ENCODE results near the gene ITPR2.

The ITPR2 gene

DNA sequence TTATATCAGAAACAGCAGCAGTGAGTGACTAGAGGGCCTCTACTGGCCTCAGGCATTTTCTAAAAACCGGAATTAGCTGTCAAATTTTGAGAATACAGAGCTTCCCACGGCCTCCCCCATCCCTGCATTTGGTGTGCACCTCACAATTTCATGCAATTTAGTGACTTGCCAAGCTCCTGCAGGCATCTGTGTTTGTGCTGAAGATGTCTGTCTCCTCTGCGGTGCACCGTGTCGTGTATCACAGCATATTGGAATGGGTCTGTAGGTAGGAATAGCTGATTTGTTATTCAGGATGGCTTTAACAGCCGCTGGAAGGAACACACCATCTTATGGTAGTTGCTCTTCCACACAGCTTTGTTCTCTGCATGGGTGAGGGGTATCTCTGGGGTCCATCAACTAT, 497.3 kb downstream of the ITPR2 start:
- H3K4me3 ChIP-seq (ENCODE audit: control insufficient read depth, low read depth, low read length): no peak overlapping the region
- TF ChIP-seq, protein P1, sequence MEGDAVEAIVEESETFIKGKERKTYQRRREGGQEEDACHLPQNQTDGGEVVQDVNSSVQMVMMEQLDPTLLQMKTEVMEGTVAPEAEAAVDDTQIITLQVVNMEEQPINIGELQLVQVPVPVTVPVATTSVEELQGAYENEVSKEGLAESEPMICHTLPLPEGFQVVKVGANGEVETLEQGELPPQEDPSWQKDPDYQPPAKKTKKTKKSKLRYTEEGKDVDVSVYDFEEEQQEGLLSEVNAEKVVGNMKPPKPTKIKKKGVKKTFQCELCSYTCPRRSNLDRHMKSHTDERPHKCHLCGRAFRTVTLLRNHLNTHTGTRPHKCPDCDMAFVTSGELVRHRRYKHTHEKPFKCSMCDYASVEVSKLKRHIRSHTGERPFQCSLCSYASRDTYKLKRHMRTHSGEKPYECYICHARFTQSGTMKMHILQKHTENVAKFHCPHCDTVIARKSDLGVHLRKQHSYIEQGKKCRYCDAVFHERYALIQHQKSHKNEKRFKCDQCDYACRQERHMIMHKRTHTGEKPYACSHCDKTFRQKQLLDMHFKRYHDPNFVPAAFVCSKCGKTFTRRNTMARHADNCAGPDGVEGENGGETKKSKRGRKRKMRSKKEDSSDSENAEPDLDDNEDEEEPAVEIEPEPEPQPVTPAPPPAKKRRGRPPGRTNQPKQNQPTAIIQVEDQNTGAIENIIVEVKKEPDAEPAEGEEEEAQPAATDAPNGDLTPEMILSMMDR (conservative IDR thresholded peaks at IDR 0.05; ENCODE audit: control insufficient read depth, insufficient read depth, low read depth, low read length): no peak
- no peak for DNase-seq (ENCODE audit: low read depth)

DNA sequence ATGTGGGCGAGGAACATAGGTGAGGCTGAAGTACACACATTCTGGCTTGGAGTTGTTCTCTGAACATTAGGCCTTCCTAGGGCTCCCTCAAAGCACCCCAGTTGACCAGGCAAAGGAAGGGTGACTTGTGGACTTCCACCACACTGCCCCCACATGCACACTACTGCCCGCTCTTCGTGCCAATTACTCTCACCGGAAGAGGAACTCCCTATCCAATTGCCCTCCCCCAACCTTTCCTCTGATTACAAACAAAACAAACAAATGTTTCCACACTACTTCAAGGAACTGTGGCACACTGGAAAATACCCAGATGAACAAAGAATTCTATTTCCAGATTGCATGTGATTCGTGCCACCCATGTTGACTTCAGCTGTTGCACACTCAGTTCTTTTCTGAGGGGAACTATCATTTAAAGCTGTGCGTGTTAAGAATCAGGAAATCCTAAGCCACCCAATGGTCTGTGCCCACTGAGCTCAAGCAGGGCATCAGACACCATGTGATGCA, 498.3 kb downstream of the ITPR2 start:
- no peak for DNase-seq (ENCODE audit: low read depth)
- TF ChIP-seq, protein P1 (conservative IDR thresholded peaks at IDR 0.05; ENCODE audit: control insufficient read depth, insufficient read depth, low read depth, low read length): no peak
- H3K4me3 ChIP-seq (ENCODE audit: control insufficient read depth, low read depth, low read length): no peak overlapping the region

DNA sequence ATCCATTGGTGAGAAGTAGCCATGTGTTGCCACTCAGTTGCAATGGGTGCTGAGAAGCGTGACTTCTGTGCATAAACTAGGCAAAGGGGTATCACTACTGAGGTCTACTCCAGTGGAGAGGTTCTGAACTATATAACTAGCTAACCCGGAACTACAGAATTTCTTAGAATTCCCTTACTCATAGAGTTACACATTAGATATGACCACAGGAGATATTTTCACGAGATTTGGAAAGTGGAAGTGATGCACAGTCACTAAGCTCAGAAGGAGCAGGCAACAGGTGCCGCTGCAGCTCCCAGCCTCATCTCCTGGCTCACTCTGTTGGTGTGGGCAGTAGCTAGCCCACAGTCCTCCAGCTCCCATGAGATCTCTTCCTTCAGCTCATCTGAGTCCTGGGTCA, 501.0 kb downstream of the ITPR2 start:
- no peak for DNase-seq (ENCODE audit: low read depth)
- TF ChIP-seq, protein P1 (conservative IDR thresholded peaks at IDR 0.05; ENCODE audit: control insufficient read depth, insufficient read depth, low read depth, low read length): no peak

DNA sequence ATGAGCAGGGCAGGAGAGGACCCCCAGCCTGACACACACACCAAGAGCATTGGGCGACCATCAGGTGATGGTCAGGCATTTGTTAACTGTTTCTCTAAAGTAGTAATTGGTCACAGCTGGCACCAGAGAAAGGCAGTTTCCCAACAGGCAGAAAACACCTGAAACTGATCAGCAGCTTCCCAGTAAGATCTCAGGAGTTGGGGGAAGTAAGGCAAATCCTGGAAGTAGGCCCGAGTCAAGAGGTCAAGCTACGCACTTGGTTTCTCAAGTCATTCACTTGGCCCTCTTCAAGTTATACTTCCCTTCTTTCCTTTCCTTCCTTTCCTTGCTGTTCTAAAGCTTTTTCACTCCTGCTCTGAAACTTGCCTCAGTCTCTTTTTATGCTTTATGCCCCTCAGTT, 501.9 kb downstream of the ITPR2 start:
- TF ChIP-seq, protein P1 (conservative IDR thresholded peaks at IDR 0.05; ENCODE audit: control insufficient read depth, insufficient read depth, low read depth, low read length): no peak
- peak; percentile 6 for DNase-seq (ENCODE audit: low read depth)
- H3K4me3 ChIP-seq (ENCODE audit: control insufficient read depth, low read depth, low read length): no peak overlapping the region

More for the DNA sequence above, 501.0 kb downstream of the ITPR2 start:
- H3K4me3 ChIP-seq (ENCODE audit: control insufficient read depth, low read depth, low read length): no peak overlapping the region

DNA sequence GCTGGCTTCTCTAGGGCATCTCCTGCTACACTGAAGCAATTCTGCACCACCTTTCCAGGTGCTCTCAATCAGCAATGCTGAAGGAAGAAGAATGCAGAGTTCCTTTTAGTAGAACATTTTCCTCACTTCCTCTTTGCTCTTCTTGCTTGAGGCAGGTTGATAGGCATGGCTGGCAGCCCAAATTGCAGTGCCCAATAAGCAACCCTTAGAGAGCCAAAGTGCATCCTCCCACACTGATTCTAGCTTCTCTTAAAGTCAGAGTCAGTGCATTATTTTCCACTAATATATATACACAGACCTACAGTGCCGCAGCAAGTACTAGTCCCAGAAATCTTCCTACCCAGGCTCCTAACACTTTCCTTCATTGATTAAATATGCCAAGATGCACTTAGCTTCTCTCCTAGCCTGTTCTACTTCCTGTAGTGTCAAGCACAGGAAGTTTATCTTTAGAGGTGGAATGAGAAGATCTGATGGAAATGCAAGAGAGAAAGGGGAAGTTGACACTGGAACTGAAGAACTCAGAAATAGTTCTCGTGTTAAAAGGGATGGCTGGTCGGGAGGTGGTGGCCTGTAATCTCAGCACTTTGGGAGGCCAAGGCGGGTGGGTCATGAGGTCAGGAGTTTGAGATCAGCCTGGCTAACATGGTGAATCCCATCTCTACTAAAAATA, 504.9 kb downstream of the ITPR2 start:
- no peak for DNase-seq (ENCODE audit: low read depth)
- no peak overlapping the region for H3K4me3 ChIP-seq (ENCODE audit: control insufficient read depth, low read depth, low read length)
- TF ChIP-seq, protein P1 (conservative IDR thresholded peaks at IDR 0.05; ENCODE audit: control insufficient read depth, insufficient read depth, low read depth, low read length): no peak

DNA sequence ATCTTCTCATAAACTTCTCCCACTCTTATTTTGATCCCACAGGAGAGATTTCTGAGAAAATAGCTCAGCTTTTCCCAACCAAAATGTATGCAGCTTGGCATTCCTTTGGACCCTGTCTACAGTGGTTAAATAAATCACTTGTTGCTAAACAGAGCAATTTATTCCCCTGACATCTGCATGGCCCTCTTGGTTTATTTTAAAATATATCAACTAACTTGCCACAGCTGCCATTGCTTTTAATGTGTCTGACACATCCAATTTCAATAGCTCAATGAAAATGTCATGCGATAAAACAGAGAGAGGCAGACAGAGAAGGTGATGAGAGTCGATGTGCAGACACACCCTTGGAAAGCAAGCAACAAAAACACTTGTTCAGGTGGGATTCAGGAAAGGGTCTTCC, 509.3 kb downstream of the ITPR2 start:
- TF ChIP-seq, protein P1 (conservative IDR thresholded peaks at IDR 0.05; ENCODE audit: control insufficient read depth, insufficient read depth, low read depth, low read length): no peak
- no peak overlapping the region for H3K4me3 ChIP-seq (ENCODE audit: control insufficient read depth, low read depth, low read length)
- DNase-seq (ENCODE audit: low read depth): no peak

Measured in fibroblast of mammary gland (primary cell).